Mesenteric fat pad (tissue), 1 donor: Measurements from ENCODE around the gene DCUN1D4. TPM values are rescaled to one million over a fixed set of nuclear protein-coding genes. Genes with fewer than 3 reads are reported as not detected.

Experiments
- DNase-seq: peaks from one replicate; pipeline ENCODE4 v3.0.0-alpha.2; 2020; ENCODE audit warnings: low spot score
- total RNA-seq: library from RNA; stranded (reverse); fragmentation: NEBNext Ultra II Directional; extraction: Animal tissue kit (Norgen Biotek cat#: 25700); gene quantifications from one replicate; pipeline ENCODE4 v1.2.1, GENCODE V29; 2021
- donor health status: DM: yes; HTN: yes; CAD: no.

DCUN1D4 gene
- total RNA-seq, 1 donor from 2014 or later, result 59.1 TPM

DNA sequence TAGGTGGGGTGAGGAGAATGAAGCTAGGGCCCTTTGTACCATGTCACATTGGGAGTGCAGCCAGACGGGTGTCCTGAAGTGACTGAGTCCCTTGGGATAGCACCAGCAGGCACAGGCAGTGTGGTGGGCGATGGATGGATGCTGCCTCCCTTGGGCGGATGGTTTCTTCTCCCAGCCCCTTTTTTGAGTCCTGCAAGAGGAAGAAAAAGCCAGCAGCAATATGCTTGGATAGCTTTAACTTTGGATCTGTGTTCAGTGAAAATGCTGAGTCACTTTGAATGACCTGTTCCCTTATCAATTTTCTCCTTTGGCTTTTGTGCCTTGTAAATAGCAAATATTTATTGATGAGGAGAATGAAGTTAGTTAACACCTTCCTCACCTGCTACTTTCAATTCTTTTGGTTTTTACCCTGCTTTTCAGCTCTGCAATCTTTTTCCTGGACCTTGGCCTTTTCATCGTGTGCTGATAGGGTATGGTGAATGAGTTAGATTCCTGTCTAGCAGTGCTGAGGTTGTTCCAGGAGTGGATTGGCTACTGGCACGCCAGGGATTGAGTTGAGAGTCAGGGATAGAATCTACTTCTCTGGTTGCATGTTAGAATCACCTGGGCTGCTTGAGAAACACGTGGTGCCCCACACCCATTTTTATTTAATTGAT lies 10.2 kb downstream of the DCUN1D4 start:
- DNase-seq, result no peak

DNA sequence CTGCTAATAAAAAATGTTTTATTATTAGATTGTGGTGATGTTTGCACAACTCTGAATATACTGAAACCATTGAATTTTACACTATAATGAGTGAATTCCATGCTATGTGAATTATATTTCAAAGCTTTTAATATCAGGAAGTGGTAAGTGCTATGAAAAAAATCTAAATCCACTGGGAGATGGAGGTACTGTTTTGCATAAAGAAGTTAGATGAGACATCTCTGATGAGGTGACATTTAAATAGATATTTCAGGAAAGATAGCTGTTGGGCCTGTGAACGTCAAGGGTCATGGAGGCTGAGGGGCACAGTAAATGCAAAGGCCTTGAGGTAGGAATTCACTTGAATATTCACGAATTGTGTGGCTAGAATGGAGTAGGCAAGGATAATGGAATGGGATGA lies 12.3 kb downstream of the DCUN1D4 start:
- no peak for DNase-seq

DNA sequence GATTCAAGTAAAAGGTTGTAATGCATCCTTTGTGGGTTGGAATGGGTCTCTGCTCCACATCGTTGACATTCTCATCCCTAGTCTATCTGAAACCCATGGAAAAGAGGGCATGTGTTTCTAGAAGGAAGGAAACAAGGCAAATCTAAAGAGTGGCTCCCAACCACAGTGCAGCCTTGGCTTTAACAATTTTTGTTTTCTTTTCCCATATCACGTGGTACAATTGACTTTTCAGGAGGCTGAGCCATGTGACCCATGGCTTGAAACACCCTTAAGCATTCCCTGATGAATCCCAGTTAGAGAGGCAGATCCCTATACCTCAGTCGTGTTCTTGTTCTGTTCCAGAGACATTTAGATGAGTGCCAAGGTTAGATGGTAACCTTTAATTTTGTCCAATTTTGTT lies 12.8 kb downstream of the DCUN1D4 start:
- DNase-seq, result no peak

DNA sequence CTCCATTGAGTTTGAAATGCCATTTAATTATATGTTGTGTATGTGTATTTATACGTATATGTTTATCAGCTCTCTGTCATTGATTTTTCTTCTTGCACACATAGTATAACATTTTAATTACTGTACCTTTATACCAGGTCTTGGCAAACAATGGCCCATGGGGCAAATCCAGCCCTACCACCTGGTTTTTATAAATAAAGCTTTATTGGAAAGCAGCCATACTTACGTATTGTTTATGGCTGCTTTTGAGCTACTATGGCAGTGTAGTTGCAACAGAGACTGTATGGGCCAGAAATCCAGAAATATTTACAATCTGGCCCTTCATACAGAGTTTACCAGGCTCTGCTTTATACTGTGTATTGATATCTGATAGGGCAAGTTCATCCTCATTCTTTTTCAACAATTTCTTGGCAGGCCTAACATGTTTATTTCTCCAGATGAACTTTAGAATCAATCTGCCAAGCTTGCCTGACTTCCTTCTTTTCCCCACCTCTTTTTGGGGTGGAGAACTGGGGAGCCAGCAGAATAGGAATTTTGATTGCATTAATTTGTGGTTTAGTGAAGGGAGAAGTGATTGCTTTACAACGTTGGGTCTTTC lies 15.8 kb downstream of the DCUN1D4 start:
- no peak for DNase-seq

DNA sequence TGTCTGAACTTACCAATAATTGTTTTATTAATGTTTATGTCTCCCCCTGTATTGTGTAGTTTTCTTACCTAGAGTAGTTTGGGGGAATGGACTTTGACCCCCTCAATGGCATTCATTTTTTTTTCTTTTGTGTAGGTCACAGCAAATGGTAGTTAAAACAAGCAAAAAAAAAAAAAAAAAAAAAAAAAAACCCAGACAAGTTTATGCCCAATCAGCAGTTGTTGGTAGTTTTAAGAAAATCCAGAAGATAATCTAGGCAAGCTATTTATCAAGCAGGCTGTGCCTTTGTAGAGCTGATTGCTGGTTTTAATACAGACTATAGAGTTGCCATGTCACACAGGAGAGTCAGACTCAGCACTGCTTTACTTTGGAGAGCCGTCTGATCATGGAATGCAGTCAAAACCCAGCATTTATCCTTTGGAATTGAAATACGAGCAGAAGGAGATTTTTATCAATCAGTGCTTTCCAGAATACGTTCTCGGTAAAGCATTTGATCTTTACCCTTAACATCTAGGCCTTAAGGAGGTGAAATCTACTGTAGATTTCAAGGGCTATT lies 16.6 kb downstream of the DCUN1D4 start:
- DNase-seq, result no peak

DNA sequence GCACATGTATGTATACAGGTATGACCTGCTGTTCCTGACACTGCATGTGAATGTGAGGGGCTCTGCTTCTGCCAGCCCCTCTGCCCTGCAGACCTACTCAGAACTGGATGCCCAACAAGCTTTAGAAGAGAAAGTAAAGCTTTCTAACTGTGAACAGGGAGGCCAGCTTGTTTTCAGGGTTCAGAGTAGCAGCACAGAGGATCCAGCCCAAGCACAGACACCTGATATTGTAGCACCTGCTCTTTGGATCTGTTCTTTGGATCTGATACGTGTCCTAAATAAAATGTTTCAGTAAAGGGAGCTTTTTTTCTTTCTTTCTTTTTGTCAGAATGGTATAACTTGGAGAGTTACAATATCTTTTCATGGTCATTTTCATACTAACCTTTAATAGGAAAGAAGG lies 19.2 kb downstream of the DCUN1D4 start:
- DNase-seq, result no peak

DNA sequence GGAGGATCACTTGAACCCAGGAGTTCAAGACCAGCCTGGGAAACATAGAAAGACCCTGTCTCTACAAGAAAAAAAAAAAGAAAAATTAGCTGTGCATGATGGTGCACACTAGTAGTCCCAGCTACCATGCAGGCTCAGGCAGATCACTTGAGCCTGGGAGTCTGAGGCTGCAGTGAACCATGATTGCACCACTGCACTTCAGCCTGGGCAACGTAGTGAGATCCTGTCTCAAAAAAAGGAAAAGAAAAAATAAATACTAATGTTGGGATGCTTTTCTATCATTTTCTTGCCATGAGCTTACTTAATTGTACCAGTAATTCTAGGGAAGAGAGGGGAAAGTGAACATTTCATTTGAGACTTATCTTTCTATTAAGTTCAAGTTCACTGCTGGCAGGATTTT lies 19.8 kb downstream of the DCUN1D4 start:
- no peak for DNase-seq

DNA sequence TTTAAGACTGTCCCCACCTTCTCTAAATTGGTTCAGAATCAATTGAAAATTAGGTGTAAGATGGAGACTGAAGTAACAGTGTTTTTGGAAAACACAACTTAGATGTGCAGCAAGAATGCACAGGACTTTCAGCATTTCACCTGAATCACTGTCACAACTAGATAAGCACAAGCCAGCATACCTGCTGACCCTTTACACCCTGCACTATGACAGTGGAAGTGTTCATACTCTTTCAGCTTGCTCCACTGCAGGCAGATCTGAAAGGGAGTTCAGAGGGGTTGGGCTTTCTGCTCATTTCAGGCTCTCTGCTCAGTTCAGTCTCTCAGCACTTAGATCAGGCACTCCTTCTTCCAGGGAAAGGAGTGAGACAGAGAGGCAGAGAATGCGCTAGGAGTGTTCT lies 22.8 kb downstream of the DCUN1D4 start:
- DNase-seq, result no peak

DNA sequence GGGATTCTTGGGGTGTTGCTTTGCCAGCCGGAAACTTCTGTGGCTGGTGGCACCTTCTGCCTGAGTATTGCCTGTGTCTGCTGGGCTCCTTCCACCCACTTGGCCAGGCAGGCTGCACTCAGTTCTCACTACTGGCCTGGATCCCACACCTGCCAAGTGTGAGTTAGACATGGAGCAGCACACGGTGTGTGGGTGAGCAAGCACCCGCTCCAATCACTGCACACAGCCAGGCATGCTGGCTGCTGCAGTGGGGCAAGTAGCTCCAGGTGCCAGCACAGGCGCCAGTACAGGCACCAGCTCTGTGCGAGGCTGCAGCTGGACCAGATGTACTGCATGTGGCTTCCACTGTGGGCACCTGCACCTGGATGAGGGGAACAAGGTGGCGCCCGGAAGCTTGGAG lies 23.9 kb downstream of the DCUN1D4 start:
- no peak for DNase-seq

DNA sequence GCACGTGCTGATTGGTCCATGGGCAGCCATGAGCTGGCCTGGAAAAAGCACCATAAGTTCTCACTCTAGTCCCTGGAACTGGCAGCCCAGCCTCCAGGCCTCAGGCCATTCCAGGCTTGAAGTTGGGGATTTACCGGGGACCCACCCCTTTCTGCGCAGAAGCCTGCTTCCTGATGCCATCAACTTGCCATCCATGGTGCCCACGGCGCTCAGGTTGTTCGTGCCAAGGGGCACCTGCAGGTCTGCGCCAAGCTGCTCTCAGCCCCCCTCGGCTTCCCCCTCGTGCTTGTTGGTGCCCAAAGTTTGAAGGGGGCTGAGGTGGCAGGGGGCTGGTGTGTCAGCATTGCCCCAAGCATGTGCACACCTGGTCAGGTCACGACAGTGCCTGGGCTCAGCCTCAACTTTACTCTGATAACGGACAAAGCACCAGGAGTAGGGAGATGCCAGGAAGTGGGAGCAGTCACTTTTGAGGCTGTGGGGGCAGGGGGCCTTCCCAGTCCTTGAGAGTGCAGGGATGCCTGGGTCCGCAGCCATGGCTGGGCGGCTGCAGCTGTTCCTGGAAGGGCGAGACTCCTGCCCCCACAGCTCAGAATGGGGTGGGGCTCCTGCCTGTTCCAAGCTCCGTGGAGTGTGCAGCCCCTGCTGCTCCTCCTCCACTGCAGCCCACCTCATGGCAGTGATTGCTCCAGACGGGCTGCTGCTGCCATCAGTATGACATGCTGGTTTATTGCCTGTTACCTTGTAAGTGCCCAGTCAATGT lies 24.9 kb downstream of the DCUN1D4 start:
- DNase-seq, result no peak

DNA sequence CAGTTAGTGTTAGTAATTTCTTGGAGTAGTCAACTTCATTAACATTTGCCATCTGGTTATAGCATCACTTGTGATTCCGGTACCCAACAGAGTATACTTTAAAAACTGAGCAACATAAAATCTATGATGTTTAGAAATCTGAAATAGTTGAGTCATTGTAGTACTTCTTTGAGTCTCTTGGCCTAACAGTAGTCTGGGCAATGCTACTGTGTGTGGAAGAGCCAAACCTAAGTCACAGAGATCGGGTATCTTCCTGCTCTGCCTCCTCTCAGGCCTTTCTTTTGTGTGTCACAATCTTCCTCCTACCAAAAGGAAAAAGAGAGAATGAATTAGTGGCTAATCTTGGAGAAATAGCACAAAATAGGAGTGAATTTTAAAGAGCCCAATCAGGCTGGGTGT lies 25.5 kb downstream of the DCUN1D4 start:
- DNase-seq, result no peak

DNA sequence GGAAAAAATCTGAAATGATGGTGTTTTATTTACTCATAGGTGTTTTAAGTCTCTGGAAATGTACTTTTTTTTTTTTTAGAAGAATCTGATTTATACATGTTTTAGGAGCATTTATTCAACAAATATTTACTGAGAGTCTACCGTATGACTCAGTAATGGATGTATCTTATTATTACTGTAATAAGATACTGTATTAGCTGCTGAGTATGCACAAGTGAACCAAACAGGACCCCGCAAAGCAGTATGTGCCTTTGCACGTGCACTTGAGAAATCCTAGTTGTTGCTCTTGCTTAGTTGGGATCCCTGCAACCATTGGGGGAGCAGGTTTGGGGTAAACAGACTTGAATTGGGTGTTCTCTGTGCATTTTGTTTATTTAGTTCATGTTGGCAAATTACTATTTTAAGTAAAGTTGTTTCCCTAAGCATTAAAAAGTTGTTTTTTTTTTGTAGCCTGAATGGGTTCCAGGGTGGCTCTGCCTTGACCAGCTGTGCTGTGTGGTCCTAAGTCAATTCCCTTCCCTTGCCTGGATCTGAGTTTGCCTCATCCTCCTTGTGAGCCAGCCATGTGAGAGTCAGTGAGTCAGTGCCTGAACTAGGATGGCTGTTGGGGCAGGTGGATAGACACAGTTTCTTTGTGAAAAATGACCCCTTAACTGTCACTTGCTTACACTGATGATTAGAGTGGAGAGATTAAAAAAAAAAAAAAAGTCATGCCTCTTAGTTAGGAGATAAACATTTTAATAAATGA lies 27.7 kb downstream of the DCUN1D4 start:
- DNase-seq, result no peak

DNA sequence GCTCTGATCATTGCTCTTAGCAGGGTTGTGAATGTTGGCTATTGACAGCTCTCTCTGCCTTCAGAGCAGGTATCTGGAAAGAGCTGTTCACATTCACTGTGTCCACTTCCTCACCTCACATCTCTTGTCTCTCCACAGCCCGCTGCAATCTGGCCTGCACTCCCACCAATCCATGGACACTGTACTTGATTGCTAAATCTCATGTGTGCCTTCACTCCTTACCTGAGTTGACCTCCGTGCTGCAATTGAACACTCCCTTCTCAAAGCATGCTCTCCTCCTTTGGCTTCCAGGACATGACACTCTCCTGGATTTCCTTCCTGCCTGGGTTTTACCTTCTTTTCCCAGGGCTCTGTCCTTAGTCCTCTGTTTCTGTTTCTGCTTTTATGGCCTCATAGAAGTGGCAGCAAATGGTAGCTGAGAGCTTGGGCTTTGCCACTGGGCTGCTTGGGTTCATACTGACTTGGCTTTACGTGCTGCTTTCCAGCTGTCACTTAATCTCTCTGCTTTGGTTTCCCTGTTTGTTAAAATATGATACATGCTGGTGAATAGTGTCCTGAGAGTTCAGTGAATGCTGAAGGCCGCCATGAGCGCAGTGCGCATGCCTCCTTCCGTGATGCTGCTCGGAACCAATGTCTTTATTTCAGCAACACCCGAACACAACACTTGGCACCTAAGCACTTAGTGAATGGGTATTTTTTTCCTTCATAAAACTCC lies 29.5 kb downstream of the DCUN1D4 start:
- DNase-seq, result no peak

DNA sequence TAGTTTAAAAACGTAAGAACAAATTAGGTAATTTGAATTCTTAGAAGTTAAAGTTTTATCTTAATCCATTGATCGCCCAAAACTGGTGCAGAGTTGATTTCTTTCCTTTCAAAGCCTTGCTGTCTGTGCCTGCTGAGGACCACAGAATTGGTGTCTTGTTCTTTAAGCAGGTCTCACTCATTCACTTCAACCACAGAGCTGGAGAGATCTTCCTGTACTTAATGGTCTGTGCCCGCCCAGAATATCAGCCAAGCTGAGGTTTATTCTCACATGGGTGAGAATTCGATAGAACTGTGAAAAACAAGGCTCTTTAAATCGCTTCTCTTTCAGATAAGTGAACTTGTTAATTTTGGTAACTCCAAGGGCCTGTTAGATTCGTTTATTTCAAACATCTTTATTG lies 31.6 kb downstream of the DCUN1D4 start:
- DNase-seq, result no peak

DNA sequence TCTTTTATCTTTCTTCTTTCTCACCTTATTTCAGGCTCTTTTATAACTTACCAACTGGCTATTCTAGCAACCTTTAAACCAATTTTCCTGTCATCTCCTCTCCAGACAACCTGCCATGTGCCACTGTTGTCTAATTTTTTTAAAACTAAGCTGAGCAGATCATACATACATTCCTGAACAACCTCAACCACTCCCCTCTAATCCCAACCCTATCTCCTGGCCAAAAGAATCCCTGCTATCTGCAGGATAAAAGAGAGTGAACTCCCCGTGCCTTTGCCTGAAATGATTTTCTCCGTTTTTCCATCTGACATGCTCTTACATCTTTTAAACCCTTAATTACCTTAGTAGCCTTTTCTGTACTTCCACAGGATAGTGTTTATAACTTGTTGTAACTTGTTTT lies 35.5 kb downstream of the DCUN1D4 start:
- no peak for DNase-seq

DNA sequence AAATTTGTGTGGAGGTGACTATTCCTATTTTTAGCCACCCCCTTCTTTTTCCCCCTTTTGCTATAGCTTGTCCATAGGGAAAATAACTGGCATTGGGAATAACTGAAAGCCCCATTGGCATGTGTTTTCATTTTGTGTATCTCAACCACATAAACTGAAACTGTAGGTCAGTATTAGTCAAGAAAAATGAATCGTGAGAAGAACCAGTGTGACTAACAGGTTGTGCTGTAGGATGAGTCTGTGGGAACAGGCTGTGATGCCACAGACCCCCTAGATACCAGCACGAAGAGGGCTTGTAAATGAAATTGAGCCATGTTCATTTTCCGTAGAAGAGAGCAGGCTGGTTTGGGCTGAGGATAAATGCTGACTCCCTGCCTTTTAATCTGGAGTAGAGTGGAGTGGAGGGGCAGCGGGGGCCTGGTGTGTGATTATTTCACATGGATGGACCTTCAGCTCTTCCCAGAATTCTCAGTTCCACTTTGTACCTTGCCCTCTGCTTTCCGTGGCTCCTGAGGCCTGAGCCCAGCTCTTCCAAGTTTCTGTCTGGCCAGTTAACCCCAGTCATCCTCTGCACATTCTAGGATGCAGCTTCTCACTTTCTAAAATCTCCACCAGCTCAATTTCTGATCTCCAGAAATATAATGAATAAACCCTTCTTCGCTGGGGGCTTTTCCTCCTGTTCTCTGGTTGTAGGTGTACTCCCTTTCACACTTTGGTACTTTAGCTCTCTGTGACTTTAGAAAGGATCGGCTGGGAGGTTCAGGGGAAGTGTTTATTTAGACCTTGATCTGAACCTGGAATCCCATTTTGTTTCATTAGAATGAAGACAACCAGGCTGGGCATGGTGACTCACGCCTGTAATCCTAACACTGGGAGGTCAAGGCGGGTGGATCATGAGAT lies 37.3 kb downstream of the DCUN1D4 start:
- no peak for DNase-seq

DNA sequence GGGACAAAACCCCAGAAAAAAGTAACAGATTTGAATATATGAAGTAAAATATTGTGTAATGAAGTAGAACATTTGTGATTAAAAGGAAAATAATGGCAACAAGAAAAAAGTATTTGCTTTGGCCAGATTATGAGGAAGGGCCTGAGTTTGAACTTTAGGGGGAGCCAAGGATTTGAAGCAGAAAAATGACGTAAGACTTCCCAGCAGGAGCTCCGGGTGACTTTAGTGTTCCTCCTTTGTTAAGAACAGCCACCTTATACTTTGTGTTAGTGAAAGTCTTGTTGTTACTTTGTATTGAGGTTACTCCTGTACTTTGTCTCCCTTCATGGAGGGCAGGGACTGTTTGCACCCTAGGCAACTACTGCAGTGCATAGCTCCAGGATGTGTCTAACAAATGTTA lies 41.1 kb downstream of the DCUN1D4 start:
- DNase-seq, result no peak

DNA sequence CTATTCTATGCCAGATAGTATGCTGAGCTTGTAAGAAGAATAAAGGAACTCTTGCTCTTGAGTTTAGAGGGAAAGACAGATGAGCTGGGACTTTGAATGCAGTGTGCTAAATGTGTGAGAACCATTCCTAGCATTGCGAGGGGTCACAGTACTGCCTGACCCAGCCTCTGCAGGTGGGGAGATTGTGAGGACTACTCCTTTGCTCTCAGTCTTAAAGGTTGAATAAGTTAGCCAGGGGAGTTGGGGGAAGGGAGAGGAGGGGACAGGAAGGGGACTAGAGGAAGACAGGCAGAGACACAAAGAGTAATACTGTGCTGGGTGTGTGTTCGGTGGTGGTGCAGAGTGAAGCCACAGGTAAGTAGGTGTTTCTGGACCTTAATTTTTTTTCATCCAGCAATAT lies 41.7 kb downstream of the DCUN1D4 start:
- DNase-seq, result no peak

DNA sequence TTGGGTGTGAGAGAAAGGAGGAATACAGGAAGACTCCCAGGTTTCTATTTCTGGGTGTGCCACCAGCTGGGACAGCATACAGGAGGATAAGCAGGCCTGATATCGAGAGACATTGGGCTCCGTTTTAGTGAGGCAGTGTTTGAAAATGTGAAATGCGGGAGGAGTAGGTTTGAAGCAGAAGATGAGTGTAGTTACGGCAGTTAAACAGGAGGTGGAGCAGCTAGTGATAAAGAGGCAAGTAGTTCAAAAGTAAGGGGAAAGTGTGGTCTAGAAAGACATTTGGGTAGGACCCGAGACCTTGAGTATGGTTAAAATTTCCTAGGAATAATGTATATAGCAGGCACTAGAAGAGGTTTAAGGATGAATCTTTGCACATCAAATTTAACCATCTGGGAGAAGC lies 42.4 kb downstream of the DCUN1D4 start:
- DNase-seq, result no peak

DNA sequence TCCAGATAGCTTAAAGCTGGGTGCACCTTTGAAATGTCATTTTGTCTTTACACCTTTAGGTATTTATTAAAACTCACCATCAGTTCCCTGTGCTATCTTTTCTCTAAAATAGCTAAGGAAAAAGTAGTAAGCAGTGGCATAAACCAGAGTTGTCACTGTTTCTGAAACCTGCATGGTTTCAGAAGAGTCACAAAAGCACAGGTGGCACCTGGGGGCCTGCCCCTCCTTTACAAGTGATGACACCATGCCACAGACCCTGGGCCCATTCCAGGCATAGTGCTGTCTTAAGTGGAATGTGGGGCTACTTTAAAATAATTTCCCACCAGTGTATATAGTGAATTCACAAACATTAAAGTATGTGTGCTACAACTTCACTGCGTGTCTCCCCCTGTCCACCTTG lies 47.8 kb downstream of the DCUN1D4 start:
- DNase-seq, result no peak
